Measurements from ENCODE around the gene C2orf76.
"Not testable (repeated sequence)": the region's sequence is repeated elsewhere in the genome, so short reads cannot be mapped to it uniquely, and the experiment has no call there.

C2orf76 gene

DNA sequence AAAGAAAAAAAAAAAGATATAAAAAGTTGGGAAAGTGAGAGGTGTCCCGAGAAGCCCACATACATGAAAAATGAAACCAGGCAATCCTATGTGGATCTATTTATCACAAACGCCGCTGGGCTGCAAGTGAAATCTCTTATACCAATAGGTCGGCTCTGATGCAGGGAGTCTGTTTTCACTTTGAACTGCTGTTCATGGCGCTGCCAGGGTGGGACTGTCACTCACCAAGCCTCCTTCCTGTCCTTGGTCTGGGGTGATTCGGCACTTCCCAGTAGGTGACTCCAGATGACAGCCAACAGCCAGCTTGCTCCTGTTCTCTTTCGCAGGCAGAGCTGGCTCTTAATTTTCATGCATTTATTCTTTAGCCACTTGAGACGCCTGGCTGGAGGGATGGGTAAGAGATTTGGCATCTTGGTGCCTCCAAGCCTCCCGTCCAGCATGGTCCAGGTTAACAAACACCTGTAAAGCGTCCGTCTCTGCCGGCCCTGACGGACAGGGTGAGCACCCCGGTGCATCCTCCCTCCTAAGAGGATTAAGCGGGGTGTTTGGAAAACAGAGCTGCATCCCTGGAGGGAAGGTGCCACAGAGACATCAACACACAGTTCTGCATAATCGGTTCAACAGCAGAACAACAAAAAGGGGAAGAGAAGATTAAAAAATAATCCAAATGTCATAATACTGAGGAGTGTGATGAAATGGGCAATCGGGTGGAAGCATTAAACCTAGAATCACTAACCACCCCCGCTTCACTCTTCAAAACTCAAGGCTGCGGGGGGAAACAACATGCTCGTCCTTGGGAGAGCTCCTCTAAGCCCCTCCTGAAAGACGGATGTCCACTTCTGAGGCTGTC, 84.3 kb downstream of the C2orf76 start:
- DNase-seq (ENCODE audit: low read depth), result no peak
- H3K4me3 ChIP-seq (ENCODE audit: low read depth, low read length), result no peak overlapping the region
- no peak for TF ChIP-seq CTCF (IDR thresholded peaks at IDR 0.05; ENCODE audit: insufficient read depth, low read depth, low read length, missing control alignments)

DNA sequence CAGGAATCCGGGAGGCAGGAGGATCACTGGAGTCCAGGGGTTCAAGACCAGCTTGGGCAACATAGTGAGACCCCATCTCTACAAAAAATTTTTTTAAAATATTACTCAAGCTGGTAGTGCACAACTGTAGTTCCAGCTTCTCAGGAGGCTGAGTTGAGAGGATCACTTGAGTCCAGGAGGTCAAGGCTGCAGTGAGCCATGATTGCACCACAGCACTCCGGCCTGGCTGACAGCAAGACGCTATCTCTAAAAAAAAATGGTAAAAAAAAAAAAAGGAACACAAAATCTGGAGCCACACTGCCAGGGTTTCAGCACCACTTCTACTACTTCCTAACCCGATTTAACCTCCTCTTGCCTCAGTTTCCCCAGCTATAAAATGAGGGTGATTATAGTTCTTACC, 86.0 kb downstream of the C2orf76 start:
- no peak overlapping the region for H3K4me3 ChIP-seq (ENCODE audit: low read depth, low read length)
- no peak for DNase-seq (ENCODE audit: low read depth)
- TF ChIP-seq CTCF (IDR thresholded peaks at IDR 0.05; ENCODE audit: insufficient read depth, low read depth, low read length, missing control alignments), result no peak

DNA sequence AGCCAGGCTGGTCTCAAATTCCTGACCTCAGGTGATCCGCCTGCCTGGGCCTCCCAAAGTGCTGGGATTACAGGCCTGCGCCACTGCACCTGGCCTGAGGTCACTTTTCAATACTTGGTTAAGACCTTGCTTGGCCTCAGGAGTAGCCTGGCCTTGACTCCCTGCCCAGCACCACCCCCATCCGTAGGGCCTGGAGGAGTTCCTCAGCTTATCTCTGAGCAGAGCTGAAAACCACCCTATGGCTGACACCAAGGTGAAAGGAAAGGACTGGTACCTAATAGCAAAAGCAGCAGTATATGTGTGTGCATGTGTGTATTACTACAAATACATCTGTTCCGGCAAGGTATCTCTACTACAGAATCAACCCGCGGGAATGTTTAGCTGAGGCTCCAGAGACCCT, 87.0 kb downstream of the C2orf76 start:
- no peak for DNase-seq (ENCODE audit: low read depth)
- no peak overlapping the region for H3K4me3 ChIP-seq (ENCODE audit: low read depth, low read length)
- TF ChIP-seq CTCF (IDR thresholded peaks at IDR 0.05; ENCODE audit: insufficient read depth, low read depth, low read length, missing control alignments), result no peak

DNA sequence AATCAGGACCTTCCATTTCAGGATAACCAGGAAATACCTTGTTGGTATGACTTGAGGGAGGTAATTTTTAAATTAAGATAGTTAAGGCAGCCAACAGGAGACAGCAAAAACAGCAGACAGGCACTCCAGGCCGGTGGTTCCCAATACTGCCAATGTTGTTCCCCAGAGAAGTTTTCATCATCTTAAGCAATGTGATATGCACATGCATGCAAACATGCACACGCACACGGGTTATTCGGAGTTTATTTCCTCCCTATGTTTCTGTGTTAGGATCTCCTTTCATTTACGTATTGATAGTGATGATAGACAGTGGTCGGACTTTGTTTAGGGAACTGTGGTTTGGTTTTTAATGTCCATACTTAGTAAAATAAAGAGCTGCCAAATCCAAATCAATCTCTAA, 87.7 kb downstream of the C2orf76 start:
- H3K4me3 ChIP-seq (ENCODE audit: low read depth, low read length), result no peak overlapping the region
- DNase-seq (ENCODE audit: low read depth), result no peak
- TF ChIP-seq CTCF (IDR thresholded peaks at IDR 0.05; ENCODE audit: insufficient read depth, low read depth, low read length, missing control alignments), result no peak

GRCh38 chr2:119278385-119278784, 88.2 kb downstream of the C2orf76 start:
- DNase-seq (ENCODE audit: low read depth); H3K4me3 ChIP-seq (ENCODE audit: low read depth, low read length): not testable (repeated sequence)

DNA sequence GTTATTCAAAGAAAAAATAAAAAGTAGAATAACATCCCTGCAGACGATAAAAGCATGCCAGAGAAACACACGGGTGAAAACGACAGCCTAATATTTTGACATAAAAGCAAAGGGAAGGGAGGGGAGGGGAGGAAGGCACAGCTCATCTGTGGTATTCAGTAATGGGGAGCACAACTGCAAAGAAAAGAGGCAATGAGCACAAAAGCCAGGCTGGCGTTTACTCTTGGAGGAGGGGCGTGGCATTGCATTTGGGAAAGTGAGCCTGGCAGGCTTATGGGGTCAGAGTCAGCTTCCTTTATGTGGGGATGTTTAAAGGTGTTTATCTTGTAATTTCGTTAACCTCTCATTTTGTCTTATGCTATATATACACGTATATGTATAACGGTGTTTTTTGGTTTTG, 89.8 kb downstream of the C2orf76 start:
- no peak for TF ChIP-seq CTCF (IDR thresholded peaks at IDR 0.05; ENCODE audit: insufficient read depth, low read depth, low read length, missing control alignments)
- no peak overlapping the region for H3K4me3 ChIP-seq (ENCODE audit: low read depth, low read length)
- no peak for DNase-seq (ENCODE audit: low read depth)

DNA sequence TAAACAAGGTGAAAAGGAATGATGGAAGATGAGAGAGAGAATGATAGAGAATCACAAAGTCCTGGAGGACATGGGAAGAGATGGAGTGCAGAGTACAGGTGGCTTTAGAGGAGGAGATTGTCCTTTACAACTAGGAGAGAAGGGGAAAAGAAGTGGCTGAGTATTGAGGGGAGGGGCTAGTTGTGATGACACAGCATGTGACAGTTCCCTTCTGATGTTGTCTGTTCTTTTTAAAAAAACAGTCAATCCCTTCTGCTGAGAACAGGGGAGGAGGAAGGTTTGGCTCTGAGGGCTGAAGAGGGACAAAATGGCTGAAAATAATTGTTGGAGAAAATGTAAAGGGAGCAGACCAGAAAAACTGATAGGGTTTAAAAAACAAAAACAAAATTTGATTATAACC, 99.0 kb downstream of the C2orf76 start:
- no peak for TF ChIP-seq CTCF (IDR thresholded peaks at IDR 0.05; ENCODE audit: insufficient read depth, low read depth, low read length, missing control alignments)
- no peak overlapping the region for H3K4me3 ChIP-seq (ENCODE audit: low read depth, low read length)

More for the DNA sequence above, 99.0 kb downstream of the C2orf76 start:
- no peak for DNase-seq (ENCODE audit: low read depth)
